Glutamatergic neuron (in vitro differentiated cells): ENCODE data around the gene TNFRSF4. TPM values are rescaled to one million over a fixed set of nuclear protein-coding genes. Genes with fewer than 3 reads are reported as not detected.
A peak's percentile ranks its signal among the peaks of the same experiment; 100 is the strongest.

Experiments used
- DNase-seq: peaks from one replicate; pipeline ENCODE4 v3.0.0; 2022
- H3K27ac Mint-ChIP-seq: one replicate; pipeline ENCODE4 v1.8.0; 2020; ENCODE audit warnings: mild to moderate bottlenecking, mixed read lengths, inconsistent platforms; ENCODE audit not compliant: unreplicated experiment
- H3K27me3 Mint-ChIP-seq: one replicate; pipeline ENCODE4 v1.8.0; 2020; ENCODE audit warnings: mild to moderate bottlenecking, moderate library complexity, mixed read lengths, inconsistent platforms; ENCODE audit not compliant: unreplicated experiment
- H3K36me3 Mint-ChIP-seq: one replicate; pipeline ENCODE4 v1.8.0; 2020; ENCODE audit warnings: mild to moderate bottlenecking, mixed read lengths, inconsistent platforms; ENCODE audit not compliant: unreplicated experiment
- H3K4me1 Mint-ChIP-seq: one replicate; pipeline ENCODE4 v1.8.0; 2020; ENCODE audit warnings: mild to moderate bottlenecking, low read depth, mixed read lengths, inconsistent platforms; ENCODE audit not compliant: unreplicated experiment
- H3K4me3 Mint-ChIP-seq: one replicate; pipeline ENCODE4 v1.8.0; 2020; ENCODE audit warnings: mild to moderate bottlenecking, mixed read lengths, inconsistent platforms; ENCODE audit not compliant: unreplicated experiment
- H3K9me3 Mint-ChIP-seq: one replicate; pipeline ENCODE4 v1.8.0; 2020; ENCODE audit warnings: mild to moderate bottlenecking, moderate library complexity, mixed read lengths, inconsistent platforms; ENCODE audit not compliant: unreplicated experiment
- CTCF ChIP-seq: fragments of 200-600 bp; sonication (generic); IDR thresholded peaks from one replicate; pipeline ENCODE4 v1.5.0; 2021; ENCODE audit not compliant: partially characterized antibody, unreplicated experiment
- total RNA-seq: library from RNA; stranded (reverse); fragmentation: NEBNext Ultra II Directional; extraction: Animal tissue kit (Norgen Biotek cat#: 25700); gene quantifications from one replicate; pipeline ENCODE4 v1.2.1, GENCODE V29; 2021; ENCODE audit not compliant: unreplicated experiment

TNFRSF4 gene
- total RNA-seq, 1 donor from 2014 or later: 0.29 TPM

- no peak for DNase-seq
- Mint-ChIP-seq H3K4me3 (no peak overlapping the region), H3K27ac (no peak overlapping the region), H3K9me3 (peaks cover 4% of the 10 kb centered on the region), H3K27me3 (peaks cover 5% of the 10 kb centered on the region), H3K36me3 (peaks cover 8% of the 10 kb centered on the region), H3K4me1 (no peaks in the 10 kb centered on the region)
- TF ChIP-seq CTCF: no peak
These were observed 14.6 kb downstream of the TNFRSF4 start for GRCh38 chr1:1199141-1199960.

- DNase-seq: peak; percentile 31
- Mint-ChIP-seq H3K27me3 (peaks cover 5% of the 10 kb centered on the region), H3K36me3 (peaks cover 8% of the 10 kb centered on the region), H3K4me3 (no peak overlapping the region), H3K27ac (no peak overlapping the region), H3K9me3 (peaks cover 4% of the 10 kb centered on the region), H3K4me1 (no peaks in the 10 kb centered on the region)
- TF ChIP-seq CTCF: no peak
These were observed 15.4 kb downstream of the TNFRSF4 start for GRCh38 chr1:1198423-1199140.

DNA sequence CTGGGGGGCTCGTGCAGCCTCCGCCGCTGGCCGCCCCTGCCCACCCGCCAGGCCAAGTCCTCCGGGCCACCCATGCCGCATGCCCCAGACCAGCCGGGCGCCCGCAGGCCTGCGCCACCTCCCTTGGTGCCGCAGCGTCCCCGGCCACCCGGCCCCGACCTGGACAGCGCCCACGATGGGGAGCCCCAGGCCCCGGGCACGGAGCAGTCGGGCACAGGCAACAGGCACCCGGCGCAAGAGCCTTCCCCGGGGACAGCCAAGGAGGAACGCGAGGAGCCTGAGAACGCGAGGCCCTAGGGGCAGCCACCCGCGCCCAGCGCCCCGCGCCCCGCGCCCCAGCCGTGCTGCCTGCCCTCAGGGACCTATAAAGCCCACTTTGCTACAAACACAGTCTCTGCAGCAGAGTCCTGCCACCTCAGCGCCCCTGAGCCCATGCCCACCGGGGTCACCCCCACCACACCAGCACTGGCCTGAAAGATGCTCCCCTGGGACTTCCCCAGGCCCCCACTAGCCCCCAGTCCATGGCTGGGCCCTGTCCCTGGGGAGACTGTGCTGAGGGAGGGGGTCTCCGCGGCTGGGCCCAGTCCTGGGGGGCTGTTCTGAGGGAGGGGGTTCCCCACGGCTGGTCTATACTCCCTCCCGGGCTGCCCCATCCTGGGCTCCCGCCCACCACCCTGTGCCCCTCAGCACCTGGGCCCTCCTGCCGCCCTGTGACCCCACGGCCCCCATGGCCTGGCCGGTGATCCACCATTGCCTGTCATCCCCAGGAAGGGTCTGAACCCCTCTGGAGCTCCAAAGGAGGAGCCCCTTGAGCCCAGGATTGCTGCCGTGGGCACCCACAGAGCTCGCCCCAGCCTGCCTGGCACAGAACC, 16.2 kb downstream of the TNFRSF4 start:
- no peaks in the 10 kb centered on the region for H3K4me1 Mint-ChIP-seq
- peak; percentile 12 for DNase-seq
- no peak overlapping the region for H3K27ac Mint-ChIP-seq
- peaks cover 5% of the 10 kb centered on the region for H3K27me3 Mint-ChIP-seq
- no peak overlapping the region for H3K4me3 Mint-ChIP-seq
- H3K9me3 Mint-ChIP-seq: peaks cover 4% of the 10 kb centered on the region
- no peak for TF ChIP-seq CTCF
- H3K36me3 Mint-ChIP-seq: peaks cover 8% of the 10 kb centered on the region

DNA sequence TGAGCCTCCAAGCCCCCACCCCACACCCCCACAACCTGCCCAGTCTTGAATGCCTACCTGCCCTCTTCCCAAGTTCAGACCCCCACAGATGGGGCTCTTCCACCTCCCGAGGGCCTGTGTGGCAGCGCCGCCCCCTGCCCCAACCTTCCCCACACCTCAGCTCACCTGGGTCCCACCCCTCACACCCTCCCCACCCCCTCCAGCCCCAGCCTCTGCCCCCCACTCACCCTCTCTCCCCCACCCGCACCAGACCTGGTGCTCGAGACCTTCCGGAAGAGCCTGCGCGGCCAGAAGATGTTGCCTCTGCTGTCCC, 16.8 kb downstream of the TNFRSF4 start:
- TF ChIP-seq CTCF: no peak
- Mint-ChIP-seq H3K27ac (no peak overlapping the region), H3K9me3 (peaks cover 4% of the 10 kb centered on the region), H3K36me3 (peaks cover 10% of the 10 kb centered on the region), H3K27me3 (peaks cover 5% of the 10 kb centered on the region), H3K4me1 (no peaks in the 10 kb centered on the region), H3K4me3 (no peak overlapping the region)
- DNase-seq: no peak
